ENCODE measurements around the gene SMIM3. TPM values are rescaled to one million over a fixed set of nuclear protein-coding genes. Genes with fewer than 3 reads are reported as not detected.
"Not testable (repeated sequence)": the region's sequence is repeated elsewhere in the genome, so short reads cannot be mapped to it uniquely, and the experiment has no call there.

Gene SMIM3
- total RNA-seq, 1 donor from 2014 or later: 23.1 TPM

DNA sequence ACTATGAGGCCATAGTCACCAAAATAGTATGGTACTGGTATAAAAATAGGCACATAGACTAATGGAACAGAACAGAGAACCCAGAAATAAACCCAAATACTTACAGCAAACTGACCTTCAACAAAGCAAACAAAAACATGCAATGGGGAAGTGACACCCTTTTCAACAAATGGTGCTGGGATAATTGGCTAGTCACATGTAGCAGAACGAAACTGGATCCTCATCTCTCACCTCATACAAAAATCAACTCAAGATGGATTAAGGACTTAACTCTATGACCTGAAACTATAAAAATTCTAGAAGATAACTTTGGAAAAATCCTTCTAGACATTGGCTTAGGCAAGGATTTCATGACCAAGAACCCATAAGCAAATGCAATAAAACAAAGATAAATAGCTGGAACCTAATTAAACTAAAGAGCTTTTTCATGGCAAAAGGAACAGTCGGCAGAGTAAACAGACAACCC, 14.9 kb downstream of the SMIM3 start:
- DNase-seq (ENCODE audit: low spot score): not testable (repeated sequence)

DNA sequence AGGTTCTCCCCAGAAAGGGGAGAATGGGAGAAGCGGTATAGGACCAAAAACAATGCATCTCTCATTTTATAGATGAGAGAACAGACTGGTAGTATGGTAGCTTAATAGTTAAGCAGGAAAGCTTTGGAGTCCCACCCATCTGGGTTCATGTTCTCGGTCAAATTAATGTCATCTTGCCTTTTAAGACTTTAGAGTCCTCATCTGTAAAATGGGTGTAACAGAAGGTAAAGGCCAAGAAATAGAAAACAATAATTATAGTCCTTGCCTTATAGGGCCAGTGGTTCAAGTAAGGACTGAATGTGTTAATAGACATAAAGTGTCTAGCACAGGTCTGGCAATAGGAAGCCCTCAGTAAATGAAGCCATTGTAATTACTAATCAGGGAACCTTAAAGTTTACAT, 16.4 kb downstream of the SMIM3 start:
- DNase-seq (ENCODE audit: low spot score): no peak

DNA sequence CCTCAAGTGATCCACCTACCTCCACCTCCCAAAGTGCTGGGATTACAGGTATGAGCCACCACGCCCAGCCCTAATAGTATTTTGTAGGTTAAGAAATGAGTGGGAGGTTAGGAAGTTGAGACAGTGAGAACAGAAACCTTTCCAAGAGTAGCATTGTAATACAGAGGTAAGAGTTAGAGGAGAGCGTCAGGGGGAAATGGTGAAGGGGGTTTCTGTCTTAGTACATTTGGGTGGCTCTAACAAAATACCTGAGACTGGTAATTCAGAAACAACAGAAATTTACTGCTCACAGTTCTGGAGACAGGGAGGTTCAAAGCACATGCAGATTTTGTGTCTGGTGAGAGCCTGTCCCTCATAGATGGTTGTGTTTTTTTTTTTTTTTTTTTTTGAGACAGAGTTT, 18.8 kb downstream of the SMIM3 start:
- no peak for DNase-seq (ENCODE audit: low spot score)

DNA sequence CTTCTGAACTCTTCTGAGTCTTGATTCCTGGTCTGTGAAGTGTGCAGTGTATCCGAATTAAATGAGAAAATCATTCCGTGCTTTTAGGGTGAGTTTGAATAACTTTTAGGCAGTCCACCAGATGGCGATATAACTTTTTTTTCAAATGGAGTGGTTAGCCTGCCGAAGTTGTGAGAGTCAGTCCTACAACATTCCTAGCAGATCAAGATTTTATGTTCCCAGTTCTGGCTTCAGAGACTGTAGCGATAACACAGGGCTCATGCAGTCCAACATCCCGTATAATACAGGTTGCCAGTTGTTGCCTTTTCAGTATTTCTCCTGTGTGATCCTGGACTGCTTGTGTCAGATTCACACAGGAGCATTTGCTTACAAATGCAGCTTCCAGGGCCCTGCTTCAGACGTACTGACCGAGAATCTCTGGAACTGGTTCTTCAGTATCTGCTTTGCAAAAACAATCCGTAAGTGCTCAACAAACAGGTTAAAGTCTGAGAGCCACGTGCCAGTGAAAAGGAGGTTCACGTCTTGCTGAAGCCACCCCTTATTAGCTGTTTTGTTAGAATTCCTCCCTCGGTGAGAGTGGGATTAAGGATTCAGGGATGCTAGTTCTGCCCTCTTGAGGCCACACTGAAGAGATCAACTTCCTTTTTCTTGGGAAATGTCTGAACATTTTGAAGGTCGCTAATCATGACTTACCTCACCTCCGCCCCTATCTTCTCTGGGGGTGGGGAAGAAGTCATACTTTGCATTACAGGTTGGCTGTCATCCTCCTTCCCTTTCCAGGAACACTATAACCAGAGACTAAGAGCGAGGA, 22.8 kb downstream of the SMIM3 start:
- DNase-seq (ENCODE audit: low spot score): no peak

DNA sequence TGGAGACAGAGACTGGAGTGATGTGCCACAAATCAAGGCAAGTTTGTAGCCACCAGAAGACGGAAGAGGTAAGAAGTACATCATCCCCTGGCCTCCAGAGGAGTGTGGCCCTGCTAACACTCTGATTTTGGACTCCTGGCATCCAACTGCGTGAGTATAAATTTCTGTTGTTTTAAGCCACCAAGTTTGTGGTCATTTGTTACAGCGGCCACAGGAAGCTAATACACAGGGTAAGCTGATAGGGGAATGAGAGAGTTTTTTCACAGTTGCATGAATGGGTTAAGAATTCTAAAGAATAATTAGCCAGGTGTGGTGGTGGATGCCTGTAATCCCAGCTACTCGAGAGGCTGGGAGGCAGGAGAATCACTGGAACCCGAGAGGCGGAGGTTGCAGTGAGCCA, 25.8 kb downstream of the SMIM3 start:
- no peak for DNase-seq (ENCODE audit: low spot score)

DNA sequence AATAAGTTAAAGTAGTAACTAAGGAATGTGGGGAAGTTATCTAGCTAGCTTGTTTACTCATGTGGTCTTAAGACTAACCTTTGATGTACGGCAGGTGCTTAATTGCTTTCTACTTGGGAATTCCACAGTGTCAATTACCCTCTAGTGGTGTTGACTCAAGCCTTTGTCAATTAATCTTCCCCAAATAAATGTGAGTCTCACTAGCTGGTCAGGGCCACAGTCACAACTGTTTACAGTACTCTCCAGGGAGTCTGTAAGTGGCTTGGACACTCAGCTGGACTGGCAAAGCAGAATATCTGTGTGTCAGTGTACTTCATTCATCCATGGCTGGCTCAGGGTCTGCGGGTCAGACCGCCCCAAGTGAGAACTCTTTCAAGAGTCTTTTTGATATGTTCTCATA, 30.8 kb downstream of the SMIM3 start:
- DNase-seq (ENCODE audit: low spot score): no peak

DNA sequence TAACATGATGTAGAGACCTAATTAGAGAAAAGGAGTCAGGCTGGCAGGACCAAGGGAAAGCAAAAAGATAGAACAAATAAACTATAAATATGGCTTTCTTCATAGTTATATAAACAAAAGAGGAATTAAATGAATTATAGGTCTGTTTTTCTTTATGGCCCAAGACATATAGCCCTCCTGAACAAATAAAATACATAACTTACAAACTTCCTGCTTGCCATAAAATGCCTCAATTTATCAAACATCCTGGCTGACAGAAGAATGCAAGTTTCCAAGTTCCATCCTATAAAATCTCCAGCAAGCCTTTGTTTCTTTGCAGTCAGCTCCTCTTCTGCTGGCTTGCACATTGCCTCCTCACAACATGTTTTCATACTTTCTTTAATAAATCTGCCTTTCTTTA, 36.5 kb downstream of the SMIM3 start:
- no peak for DNase-seq (ENCODE audit: low spot score)

DNA sequence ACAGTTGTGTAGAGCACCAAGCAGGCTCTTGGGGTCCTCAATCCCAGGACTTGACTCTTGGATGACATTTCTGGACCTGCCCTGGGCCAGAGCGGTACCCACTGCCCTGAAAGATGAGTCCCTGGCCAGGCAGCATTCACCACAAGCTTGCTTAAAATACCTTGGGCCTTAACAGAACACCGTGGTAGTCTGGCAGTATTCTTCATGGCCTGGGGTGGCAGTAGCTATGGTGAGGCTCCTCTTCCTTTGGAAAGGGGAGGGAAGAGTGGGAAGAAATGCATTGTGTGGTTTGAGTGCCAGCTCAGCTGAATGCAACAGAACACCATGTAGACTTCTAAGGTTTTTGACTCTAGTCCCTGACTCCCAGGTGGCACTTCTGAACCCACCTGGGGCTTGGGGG, 38.4 kb downstream of the SMIM3 start:
- no peak for DNase-seq (ENCODE audit: low spot score)

DNA sequence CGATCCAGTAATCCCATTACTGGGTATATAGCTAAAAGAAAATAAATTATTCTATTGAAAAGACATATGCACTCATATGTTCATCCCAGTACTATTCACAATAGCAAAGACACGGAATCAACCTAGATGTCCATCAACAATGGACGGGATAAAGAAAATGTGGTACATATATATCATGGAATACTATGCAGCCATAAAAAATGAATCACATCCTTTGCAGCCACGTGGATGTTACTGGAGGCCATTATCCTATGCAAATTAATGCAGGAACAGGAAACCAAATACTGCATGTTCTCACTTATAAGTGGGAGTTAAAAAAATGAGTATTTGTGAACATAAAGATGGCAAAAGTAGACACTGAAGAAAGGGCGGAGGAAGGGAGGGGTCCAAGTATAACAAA, 51.2 kb downstream of the SMIM3 start:
- no peak for DNase-seq (ENCODE audit: low spot score)

DNA sequence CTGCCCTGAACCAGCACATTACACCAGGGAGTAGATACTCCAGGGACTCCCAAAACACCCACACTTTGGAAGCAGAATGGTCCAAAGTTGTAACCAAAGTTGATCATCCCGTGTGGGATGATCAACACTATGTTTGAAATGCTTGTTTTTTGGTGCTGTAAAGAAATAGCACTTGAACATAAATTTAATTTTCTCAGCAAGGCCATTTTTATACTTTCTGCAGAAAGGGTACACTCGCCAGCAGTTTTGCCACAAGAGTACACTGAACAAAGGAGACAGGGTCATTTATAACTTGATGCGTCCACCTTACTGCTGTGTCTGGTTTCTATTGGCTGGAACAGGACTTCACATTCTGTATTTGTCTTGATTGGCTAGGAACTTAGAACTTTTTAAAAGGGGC, 53.3 kb downstream of the SMIM3 start:
- DNase-seq (ENCODE audit: low spot score): not testable (repeated sequence)

DNA sequence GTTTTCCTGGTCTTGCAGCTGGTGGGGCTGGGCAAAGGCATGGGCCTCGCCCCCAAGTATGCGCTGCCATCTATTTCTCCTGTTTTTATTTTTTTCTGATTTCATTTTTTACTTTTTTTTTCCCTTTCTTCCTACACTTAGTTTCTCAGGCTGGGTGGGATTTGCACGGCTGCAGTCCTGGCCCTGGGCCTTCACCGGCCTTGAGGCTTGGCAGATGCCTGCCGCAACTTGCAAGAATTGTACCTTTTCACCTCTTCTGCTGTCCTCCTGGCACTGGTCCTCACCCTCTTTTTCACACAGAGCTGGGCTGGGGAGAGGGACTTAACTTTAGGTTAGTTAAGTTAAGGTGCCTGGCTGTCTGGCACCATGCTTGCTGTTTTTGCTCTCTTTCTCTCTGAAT, 57.5 kb downstream of the SMIM3 start:
- no peak for DNase-seq (ENCODE audit: low spot score)

DNA sequence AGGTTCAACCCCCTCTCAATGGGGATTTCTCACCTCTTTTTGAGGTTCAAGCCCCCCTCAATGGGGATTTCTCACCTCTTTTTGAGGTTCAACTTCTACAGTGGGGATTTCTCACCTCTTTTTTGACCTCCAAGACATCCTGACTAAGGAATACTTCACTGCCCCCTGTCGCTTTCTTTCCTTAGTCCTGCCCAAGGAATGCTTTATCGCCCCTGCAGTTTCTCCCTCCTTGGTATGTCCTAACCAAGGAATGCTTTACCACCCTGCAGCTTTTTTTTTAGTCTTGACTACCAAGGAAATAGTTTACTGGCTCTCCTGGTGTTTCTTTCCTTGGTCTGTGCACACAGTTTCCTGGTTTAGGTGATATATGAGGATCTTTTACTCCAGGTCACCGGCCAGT, 58.1 kb downstream of the SMIM3 start:
- DNase-seq (ENCODE audit: low spot score): no peak

DNA sequence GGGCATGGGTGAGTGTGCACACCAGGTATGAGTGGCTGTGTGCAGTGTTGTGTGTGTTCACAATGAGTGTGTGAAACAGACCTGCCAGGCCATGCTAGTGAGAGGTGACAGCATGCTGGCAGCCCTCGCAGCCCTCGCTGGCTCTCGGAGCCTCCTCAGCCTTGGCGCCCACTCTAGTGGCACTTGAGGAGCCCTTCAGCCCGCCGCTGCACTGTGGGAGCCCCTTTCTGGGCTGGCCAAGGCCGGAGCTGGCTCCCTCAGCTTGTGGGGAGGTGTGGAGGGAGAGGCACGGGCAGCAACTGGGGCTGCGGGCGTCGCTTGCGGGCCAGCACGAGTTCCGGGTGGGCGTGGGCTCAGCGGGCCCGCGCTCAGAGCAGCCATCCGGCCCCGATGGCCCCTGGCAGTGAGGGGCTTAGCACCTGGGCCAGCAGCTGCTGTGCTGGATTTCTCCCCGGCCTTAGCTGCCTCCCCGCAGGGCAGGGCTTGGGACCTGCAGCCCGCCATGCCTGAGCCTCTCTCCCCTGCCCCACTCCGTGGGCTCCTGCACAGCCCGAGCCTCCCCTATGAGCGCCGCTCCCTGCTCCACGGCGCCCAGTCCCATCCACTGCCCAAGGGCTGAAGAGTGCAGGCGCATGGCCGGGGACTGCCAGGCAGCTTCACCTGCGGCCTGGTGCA, 66.8 kb downstream of the SMIM3 start:
- DNase-seq (ENCODE audit: low spot score): not testable (repeated sequence)

DNA sequence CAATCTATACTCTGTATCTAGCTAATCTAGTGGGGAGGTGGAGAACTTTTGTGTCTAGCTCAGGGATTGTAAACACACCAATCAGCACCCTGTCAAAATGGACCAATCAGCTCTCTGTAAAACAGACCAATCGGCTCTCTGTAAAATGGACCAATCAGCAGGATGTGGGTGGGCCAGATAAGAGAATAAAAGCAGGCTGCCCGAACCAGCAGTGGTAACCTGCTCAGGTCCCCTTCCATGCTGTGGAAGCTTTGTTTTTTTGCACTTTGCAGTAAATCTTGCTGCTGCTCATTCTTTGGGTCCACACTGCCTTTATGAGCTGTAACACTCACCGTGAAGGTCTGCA, 67.7 kb downstream of the SMIM3 start, which contains the start of gene IRGM:
IRGM (plus strand) TSS at position 214 of the 346 bp plus-strand sequence. CDS start 1,603 bp downstream, outside the sequence.
- DNase-seq (ENCODE audit: low spot score): not testable (repeated sequence)

Other genes starting within 250 kb of the SMIM3 start
- gene SYNPO, start 138.1 kb upstream of the SMIM3 start, total RNA-seq: 73.9 TPM
- gene MYOZ3, start 117.5 kb upstream of the SMIM3 start, total RNA-seq: 2.6 TPM
- gene RBM22, start 77.7 kb upstream of the SMIM3 start, total RNA-seq: 44.6 TPM
- gene DCTN4, start 19.7 kb upstream of the SMIM3 start, total RNA-seq: 93.0 TPM
- gene IRGM, start 67.8 kb downstream of the SMIM3 start, total RNA-seq: 1.2 TPM
- 7.3 TPM for gene ZNF300, start 126.2 kb downstream of the SMIM3 start, total RNA-seq
- 160 TPM for gene GPX3, start 241.8 kb downstream of the SMIM3 start, total RNA-seq